ENCODE results near the gene ITPR1. TPM values are rescaled to one million over a fixed set of nuclear protein-coding genes. Genes with fewer than 3 reads are reported as not detected.

Gene ITPR1
- total RNA-seq, 2 donors from 2014 or later: 5.9 TPM

GRCh38 chr3:4766716-4767499, 273.8 kb downstream of the ITPR1 start:
- no peak overlapping the region for H3K27ac ChIP-seq (ENCODE audit: low read depth, low read length)
- Mint-ChIP-seq H3K9me3 (peaks cover 20% of the 10 kb centered on the region), H3K4me3 (no peak overlapping the region), H3K36me3 (ENCODE audit: low read depth) (no peaks in the 10 kb centered on the region), H3K4me1 (no peaks in the 10 kb centered on the region), H3K27ac (no peak overlapping the region), H3K27me3 (ENCODE audit: insufficient read depth) (peaks cover 4% of the 10 kb centered on the region)
- 83 to 90% methylated on average over 5 to 6 of the region's 6 CpGs for WGBS, 2 experiments (ENCODE audit: insufficient coverage in 1 of 2, insufficient read length in 1 of 2)
- no peak overlapping the region for H3K9ac ChIP-seq (ENCODE audit: extremely low read depth, low read length, poor library complexity, severe bottlenecking)
- H3K27me3 ChIP-seq (ENCODE audit: control insufficient read depth, insufficient read depth, low read length, poor library complexity, severe bottlenecking): no peaks in the 10 kb centered on the region
- no peaks in the 10 kb centered on the region for H3K36me3 ChIP-seq (ENCODE audit: control insufficient read depth, insufficient read depth, low read length)
- no peak for DNase-seq
- no peak overlapping the region for H3K4me3 ChIP-seq (ENCODE audit: low read length)
- peaks cover 10% of the 10 kb centered on the region for H3K9me3 ChIP-seq (ENCODE audit: control insufficient read depth, low read length)
- TF ChIP-seq CTCF (conservative IDR thresholded peaks at IDR 0.05): no peak
- no peaks in the 10 kb centered on the region for H3K4me1 ChIP-seq (ENCODE audit: control insufficient read depth, insufficient read depth, low read length)

- Mint-ChIP-seq H3K4me3 (no peak overlapping the region), H3K36me3 (ENCODE audit: low read depth) (no peaks in the 10 kb centered on the region), H3K27ac (no peak overlapping the region), H3K9me3 (peaks cover 20% of the 10 kb centered on the region), H3K27me3 (ENCODE audit: insufficient read depth) (peaks cover 4% of the 10 kb centered on the region), H3K4me1 (no peaks in the 10 kb centered on the region)
- no peak overlapping the region for H3K9ac ChIP-seq (ENCODE audit: extremely low read depth, low read length, poor library complexity, severe bottlenecking)
- no peaks in the 10 kb centered on the region for H3K4me1 ChIP-seq (ENCODE audit: control insufficient read depth, insufficient read depth, low read length)
- no peaks in the 10 kb centered on the region for H3K36me3 ChIP-seq (ENCODE audit: control insufficient read depth, insufficient read depth, low read length)
- H3K4me3 ChIP-seq (ENCODE audit: low read length): no peak overlapping the region
- peaks cover 10% of the 10 kb centered on the region for H3K9me3 ChIP-seq (ENCODE audit: control insufficient read depth, low read length)
- no peak overlapping the region for H3K27ac ChIP-seq (ENCODE audit: low read depth, low read length)
- DNase-seq: no peak
- no peaks in the 10 kb centered on the region for H3K27me3 ChIP-seq (ENCODE audit: control insufficient read depth, insufficient read depth, low read length, poor library complexity, severe bottlenecking)
- WGBS, 2 experiments (ENCODE audit: insufficient coverage in 1 of 2, insufficient read length in 1 of 2): 94% methylated on average over 5 of the region's 5 CpGs
- TF ChIP-seq CTCF (conservative IDR thresholded peaks at IDR 0.05): no peak
These were observed 274.9 kb downstream of the ITPR1 start for GRCh38 chr3:4768021-4768420.

- H3K27me3 Mint-ChIP-seq (ENCODE audit: insufficient read depth): peaks cover 4% of the 10 kb centered on the region
- H3K36me3 Mint-ChIP-seq (ENCODE audit: low read depth): no peaks in the 10 kb centered on the region
- Histone ChIP-seq H3K9ac (ENCODE audit: extremely low read depth, low read length, poor library complexity, severe bottlenecking) (no peak overlapping the region), H3K36me3 (ENCODE audit: control insufficient read depth, insufficient read depth, low read length) (no peaks in the 10 kb centered on the region), H3K4me1 (ENCODE audit: control insufficient read depth, insufficient read depth, low read length) (no peaks in the 10 kb centered on the region), H3K27me3 (ENCODE audit: control insufficient read depth, insufficient read depth, low read length, poor library complexity, severe bottlenecking) (no peaks in the 10 kb centered on the region), H3K9me3 (ENCODE audit: control insufficient read depth, low read length) (peaks cover 10% of the 10 kb centered on the region), H3K4me3 (ENCODE audit: low read length) (no peak overlapping the region), H3K27ac (ENCODE audit: low read depth, low read length) (no peak overlapping the region)
- WGBS, 2 experiments (ENCODE audit: insufficient coverage in 1 of 2, insufficient read length in 1 of 2): 90 to 91% methylated on average over 5 to 12 of the region's 12 CpGs
- H3K4me3 Mint-ChIP-seq: no peak overlapping the region
- H3K4me1 Mint-ChIP-seq: no peaks in the 10 kb centered on the region
- no peak overlapping the region for H3K27ac Mint-ChIP-seq
- no peak for DNase-seq
- H3K9me3 Mint-ChIP-seq: peaks cover 18% of the 10 kb centered on the region
- no peak for TF ChIP-seq CTCF (conservative IDR thresholded peaks at IDR 0.05)
These were observed 275.4 kb downstream of the ITPR1 start for GRCh38 chr3:4768521-4768920.
